ENCODE results near the gene PLEKHH1.

The PLEKHH1 gene

DNA sequence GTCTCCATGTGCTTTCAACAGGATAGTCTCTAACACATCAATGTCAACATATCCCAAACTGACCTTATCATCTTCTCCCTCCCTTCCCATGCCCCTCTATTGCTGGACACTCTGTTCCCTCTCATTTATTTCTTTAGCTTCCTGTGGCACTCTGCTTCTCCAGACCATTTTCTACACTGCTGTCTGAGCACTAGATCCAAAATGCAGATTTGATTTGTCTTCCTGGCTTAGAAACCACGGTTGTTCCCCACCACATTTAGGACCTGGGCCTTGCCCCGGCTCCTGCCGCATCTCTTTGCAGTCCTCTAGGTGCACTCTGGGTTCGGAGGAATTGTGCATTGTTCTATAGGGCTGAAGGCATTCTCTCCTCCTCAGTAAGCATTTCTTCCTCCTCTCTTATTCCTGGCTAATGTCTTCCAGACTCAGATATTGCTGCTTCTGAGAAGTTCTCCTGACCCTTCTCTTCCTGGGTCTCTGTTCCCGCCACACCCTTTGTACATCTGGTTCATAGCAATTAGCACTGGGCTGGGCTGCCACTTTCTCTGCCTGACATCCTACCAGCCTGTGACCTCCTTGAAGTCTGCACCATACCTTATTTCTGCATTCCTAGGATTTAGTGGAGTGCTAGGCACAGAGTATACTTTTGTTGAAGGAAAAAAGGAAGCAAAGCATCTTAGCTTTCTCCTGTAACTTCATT is 100.5 kb downstream of the PLEKHH1 start:
- peaks cover 3% of the 10 kb centered on the region for H3K27me3 Mint-ChIP-seq (ENCODE audit: low read depth, poor library complexity)
- no peaks in the 10 kb centered on the region for H3K9me3 Mint-ChIP-seq
- H3K27ac Mint-ChIP-seq = peak overlapping the region; percentile 1
- H3K36me3 Mint-ChIP-seq (ENCODE audit: low read depth) = peaks cover 35% of the 10 kb centered on the region
- H3K4me1 Mint-ChIP-seq = peaks cover 13% of the 10 kb centered on the region
- H3K4me3 Mint-ChIP-seq = no peak overlapping the region
- TF ChIP-seq, protein P1, sequence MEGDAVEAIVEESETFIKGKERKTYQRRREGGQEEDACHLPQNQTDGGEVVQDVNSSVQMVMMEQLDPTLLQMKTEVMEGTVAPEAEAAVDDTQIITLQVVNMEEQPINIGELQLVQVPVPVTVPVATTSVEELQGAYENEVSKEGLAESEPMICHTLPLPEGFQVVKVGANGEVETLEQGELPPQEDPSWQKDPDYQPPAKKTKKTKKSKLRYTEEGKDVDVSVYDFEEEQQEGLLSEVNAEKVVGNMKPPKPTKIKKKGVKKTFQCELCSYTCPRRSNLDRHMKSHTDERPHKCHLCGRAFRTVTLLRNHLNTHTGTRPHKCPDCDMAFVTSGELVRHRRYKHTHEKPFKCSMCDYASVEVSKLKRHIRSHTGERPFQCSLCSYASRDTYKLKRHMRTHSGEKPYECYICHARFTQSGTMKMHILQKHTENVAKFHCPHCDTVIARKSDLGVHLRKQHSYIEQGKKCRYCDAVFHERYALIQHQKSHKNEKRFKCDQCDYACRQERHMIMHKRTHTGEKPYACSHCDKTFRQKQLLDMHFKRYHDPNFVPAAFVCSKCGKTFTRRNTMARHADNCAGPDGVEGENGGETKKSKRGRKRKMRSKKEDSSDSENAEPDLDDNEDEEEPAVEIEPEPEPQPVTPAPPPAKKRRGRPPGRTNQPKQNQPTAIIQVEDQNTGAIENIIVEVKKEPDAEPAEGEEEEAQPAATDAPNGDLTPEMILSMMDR (IDR thresholded peaks at IDR 0.05) = no peak
- DNase-seq = no peak

DNA sequence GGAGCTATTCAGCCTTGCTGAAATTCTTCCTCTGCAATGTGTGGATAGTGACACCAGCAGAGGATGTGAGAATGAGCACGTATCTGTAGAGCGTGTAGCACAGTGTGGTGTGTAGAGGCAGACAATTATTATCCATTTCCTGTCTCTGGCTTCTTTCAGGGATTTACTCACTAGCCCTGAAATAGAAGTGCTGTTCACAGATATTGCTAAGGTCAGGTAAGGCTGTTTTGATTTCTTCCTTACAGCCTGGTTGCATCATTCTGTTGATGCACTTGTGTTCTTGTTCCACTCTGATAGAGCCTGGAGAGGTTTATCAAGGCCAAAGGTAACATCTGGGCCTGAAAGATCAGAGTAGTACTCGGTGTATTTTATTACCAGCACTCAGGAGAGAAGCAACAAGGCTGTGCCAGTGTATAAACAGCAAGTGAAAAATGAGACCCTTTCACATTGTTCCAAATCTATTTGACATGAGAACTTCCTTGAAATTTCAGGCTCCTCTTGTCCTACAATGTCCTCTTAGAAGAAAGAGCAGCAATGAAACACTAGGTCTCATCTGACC is 103.3 kb downstream of the PLEKHH1 start:
- Mint-ChIP-seq H3K27me3 (ENCODE audit: low read depth, poor library complexity) (peaks cover 3% of the 10 kb centered on the region), H3K9me3 (no peaks in the 10 kb centered on the region), H3K4me3 (no peak overlapping the region), H3K27ac (peak overlapping the region; percentile 26), H3K36me3 (ENCODE audit: low read depth) (peaks cover 32% of the 10 kb centered on the region), H3K4me1 (peaks cover 8% of the 10 kb centered on the region)
- TF ChIP-seq, protein P1 (IDR thresholded peaks at IDR 0.05) = no peak
- DNase-seq = no peak

DNA sequence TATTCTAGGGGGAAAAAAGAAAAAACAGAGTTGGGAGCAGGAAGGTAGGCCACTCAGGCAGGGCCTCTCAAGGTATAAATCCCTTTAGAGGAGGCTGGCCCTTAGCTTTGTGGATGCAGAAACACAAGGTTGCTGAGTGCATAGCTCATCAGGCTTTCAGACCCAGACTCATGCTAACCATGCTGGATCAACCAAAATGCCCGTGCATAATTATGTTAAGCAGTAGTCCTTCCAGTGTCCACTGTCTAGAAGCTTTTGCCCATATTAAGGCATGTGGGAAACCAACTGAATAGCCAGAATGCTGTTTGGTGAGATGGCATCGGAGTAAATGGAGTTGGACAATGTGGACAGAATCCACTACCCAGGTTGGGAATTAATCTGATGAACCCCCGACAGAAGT is 105.6 kb downstream of the PLEKHH1 start:
- peaks cover 22% of the 10 kb centered on the region for H3K36me3 Mint-ChIP-seq (ENCODE audit: low read depth)
- H3K4me3 Mint-ChIP-seq = no peak overlapping the region
- no peaks in the 10 kb centered on the region for H3K9me3 Mint-ChIP-seq
- TF ChIP-seq, protein P1 (IDR thresholded peaks at IDR 0.05) = no peak
- H3K27me3 Mint-ChIP-seq (ENCODE audit: low read depth, poor library complexity) = peaks cover 1% of the 10 kb centered on the region
- no peak for DNase-seq
- peaks cover 8% of the 10 kb centered on the region for H3K4me1 Mint-ChIP-seq
- H3K27ac Mint-ChIP-seq = no peak overlapping the region

Data from nephron progenitor cell (in vitro differentiated cells).